ENCODE measurements around the gene DAPL1.

DAPL1 gene, protein sequence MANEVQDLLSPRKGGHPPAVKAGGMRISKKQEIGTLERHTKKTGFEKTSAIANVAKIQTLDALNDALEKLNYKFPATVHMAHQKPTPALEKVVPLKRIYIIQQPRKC

DNA sequence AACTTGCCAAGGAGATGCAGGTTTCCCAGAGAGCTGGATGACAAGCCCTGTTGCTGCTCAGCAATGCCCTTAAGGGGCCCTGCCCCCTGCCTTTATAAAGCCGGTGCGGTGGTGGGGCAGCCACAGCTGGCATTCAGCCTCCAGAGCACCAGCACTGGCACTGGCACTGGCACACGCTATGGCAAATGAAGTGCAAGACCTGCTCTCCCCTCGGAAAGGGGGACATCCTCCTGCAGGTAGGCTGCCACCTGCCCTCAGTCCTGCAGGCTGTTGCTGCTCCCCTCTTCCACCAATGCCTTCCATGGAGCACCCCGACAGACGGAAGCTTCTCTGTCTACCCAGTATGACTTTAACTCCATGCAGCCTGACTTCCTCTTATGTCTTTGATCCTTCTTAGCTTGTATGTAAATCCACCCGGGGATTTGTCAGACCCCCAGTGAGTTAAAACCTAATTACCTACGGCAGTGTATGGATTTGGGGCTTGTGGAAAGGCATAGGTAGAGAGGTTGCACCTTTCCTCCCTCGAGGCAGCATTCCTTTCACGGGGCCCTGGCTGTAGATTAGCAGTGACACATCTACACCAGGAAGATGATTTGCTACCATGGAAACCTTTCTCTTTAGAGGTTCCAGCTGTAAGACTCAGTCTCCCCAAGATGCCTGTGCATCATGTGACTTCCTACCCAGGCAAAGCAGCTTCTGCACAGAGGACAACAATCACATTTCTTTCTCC, at the start of gene DAPL1:
Gene DAPL1 (plus strand): TSS at position 123 of the 730 bp plus-strand sequence. CDS start 56 bp downstream, at position 179.
- no peak for DNase-seq

DNA sequence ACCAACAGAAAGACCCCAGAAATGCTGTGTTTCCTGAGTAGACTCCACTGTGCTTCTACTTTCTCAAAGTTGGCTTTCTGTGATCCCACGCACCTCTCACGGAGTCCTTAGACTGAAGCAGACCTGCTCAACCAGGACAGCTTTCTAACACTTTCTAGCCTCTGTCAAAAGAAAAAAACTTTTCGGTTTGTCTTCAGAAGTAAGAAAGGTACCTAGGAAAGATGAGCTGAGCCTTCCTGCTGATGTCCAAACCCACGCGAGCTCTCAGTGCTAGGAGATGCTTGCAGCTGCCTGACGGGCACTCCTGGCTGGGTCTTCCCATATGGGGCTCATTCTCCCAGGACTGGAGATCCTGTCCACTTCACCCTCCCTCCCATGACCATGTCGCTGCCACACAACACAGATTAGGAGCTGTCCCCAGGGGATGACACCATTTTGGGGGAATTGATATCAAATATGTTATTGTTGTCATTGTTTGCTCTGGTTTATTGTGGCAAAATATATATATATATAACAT, 49.2 kb upstream of the DAPL1 start:
- DNase-seq: no peak

DNA sequence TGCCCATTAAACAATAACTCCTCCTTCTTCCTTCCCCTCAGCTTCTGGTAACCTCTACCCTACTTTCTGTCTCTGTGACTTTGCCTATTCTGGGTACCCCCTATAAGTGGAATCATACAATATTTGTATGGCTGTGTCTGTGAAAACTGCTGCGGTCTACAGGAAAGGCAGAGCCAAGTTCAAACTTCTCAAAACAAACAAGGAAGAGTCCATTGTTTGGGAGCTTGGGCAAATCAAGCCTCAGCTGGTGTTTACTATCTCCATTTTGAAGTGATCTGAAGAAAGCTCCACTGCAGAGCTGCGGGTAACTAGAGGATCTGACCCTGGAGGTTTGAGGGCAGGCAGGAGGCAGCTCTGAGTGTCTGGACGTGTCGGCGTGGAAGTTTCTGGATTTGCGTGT, 48.6 kb upstream of the DAPL1 start:
- no peak for DNase-seq

DNA sequence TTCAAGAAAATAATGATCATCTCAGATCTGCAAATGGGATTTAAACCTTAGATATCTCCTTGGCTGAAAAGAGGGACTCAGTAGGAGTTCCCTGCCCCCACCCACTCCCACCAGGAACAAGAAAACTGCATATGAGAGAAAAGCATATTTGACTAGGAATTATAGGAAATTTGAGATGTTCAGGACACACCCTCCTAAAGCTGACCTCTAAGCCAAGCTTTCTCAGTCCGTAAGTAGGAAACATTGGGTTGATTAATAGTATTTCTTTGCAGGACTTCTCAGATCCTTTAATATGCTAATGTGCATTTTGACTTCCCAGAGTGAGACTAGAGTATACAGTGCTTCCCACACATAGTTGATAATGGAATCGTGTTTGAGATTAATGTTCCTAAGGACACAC, 47.8 kb upstream of the DAPL1 start:
- no peak for DNase-seq

DNA sequence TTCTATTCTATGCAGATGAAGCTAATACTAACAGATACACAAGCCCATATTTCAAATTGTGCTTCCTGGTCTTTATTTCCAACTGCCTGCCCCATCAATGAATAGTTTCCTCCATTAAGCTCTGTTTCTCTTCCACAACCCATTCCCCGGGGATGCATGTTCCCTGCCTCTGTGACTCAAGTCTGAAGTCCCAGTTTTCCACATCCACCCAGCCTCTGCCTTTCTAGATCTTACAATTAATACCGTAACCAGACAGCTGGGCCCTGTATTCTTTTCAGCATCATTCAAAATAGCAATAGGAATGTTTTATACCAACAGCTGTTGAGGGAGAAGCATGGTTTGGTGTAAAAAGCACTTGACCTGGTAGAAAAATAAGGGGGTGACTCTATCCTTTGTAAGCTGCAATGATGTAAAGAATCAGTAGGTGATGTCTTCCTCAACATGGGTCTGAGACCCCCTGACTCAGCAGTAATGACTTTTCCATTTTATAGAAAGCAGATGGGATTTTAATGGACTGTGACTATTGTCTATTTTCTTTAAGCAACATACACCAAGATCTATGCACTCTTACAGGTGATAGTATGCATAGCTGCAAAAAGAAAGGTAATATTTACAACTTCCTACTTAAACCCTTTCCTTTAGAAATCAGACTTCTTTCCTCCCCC, 46.1 kb upstream of the DAPL1 start:
- no peak for DNase-seq

DNA sequence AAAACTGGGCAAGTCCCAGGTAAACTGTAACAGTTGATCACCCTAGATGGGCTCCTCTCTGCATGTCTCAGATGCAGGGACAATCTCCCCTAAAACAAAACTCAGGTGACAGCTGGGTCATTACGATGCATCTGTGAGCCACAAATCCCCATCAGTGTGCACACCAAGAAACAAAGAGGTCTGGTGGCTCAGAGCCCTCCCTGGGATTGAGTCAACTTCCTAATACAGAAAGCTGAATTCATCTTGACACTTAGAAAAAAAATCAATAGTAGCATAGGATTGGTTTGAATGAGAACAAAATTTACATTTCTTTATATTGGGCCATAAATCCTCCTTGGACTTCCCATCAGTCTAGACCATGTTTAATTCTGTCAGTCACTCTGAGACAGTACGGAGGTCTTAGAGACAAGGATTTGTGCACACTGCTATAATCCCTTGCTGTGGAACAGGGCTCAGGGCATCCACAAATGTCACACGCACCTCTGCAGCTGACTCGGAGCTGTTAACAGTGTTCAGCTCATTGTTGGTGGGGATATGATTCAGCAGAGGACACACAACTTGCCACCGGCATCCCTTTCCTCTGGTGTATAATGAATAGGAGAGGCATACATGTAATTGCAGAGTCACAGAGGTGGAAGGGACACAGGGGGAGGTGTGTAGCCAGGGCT, 44.5 kb upstream of the DAPL1 start:
- no peak for DNase-seq

DNA sequence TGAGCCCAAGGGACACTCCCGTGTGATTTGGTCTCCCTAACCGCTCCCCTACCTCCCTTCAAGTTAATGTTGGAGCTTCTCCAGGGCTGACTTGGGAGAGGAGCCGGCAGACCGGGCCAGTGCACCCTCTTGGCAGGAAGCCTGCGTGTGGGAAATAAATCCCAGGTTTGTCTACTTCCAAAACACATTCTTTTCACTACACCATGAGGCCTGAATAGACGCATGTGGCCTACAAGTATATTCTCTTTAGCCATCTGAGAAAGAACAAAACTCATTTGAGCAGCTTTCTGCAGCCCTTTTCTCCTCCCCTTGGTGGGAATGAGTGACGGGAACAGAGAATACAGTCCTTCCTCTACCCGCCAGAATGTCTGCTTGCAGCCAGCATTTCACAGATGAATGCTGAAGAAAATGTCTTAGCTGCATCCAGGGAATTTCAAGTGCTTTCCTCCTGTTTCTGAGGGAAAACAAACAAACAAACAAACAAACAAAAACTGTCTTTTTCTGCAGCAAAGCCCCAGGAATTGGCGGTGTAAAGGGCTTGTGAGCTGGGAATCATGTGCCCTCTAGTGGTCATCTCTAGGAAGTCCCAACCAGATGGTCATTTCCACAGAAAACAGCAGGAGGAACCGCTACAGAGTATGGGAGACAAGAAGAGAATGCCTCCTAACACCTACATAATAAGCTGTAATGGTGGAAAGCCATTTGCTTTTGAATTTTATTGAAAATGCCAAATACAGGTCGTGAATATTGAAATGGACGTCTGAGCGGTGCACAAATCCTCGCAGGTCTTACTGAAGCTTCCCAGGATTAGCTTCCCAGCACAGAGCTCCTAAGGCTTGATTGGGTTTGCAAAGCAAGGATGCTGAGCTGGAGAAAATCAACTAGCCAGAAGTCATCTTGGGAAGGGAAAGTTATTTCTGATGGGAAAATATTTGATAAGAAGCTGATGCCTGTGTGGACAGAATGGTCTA, 41.2 kb upstream of the DAPL1 start:
- no peak for DNase-seq

DNA sequence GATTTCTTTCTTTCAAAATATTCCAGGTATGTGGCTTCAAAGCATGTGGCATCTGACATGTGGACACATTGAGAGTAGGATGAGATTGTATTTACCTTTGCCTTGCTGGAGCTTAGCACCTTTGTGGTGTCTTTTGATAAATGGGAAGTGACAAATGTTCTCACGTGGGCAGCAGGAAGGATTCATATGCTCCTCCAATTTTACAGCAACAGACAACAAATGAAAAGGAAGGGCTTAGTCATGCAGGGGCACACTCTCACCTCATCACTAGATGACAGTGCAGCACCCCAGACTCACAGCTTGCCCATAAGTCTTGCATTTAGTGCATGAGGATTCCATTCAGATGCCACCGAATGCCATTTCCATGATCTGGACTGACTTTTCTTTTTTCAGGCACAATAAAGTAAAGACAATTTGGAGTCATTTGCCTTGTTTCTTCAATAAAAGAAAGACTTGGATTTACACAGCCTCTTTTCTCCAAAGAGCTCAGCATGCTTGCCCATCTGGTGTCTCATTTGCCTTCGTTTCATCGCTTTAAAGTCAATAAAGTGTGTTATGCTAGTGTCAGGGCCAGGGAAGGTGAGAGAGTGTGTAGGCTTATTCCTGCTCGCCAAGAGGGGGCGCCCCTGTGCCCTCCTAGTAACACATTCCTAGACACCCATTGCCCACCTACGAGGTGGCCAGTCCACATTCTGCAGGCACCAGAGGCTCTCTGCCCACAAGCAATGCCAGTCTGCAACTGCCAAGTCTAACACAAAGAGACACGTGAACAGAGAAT, 39.6 kb upstream of the DAPL1 start:
- DNase-seq: no peak

DNA sequence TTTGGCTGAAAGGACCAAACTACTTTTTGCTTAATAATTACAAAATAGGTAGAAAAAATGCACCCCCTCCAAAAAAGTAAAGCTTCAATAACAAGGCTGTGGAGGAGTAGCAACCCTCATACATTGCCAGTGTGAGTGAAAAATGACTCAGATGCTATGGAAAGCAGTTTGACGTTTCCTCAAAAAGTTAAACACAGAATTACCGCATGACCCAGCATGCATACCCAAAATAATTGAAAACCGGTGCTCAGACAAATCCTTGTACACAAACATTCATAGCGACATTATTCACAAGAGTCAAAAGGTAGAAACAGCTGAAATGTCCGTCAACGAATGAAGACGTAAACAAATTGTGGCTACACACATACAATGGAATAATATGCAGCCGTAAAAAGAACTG, 38.8 kb upstream of the DAPL1 start:
- no peak for DNase-seq

DNA sequence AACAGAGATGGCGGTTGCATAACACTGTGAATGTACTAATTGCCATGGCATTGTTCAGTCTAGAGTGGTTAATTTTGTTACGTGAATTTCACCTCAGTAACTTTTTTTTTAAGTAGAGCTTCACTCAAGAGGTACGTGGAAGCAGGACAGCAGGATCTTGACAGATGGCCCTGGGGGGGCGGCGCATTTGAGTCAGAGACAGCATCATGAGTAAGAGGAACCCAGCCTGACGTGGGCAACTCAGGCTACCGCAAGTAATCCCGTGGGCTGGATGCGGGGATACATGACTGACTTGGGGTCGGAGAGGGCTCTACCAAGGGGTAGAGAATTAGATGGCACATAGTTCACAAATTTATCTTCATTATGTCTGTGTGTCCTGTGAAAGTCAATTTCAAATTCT, 38.1 kb upstream of the DAPL1 start:
- DNase-seq: no peak

DNA sequence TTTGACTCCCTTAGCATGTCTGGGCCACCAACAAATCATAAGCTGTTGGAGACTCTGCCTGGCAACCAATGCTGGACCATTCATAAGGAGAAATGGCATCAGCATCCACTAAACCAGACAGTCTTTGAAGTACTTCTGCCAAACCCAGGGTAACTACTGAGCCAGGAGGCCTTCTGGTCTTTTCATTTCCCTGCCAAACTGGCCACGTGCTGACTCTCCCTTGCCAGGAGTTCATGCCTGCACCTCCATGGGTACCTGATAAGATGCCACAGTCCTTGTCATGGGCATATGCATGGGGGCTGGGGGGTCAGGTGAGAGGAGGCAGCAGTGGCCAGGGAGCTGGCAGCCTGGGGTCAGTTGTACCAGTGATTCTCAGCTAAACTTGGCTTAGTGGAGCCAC, 34.2 kb upstream of the DAPL1 start:
- no peak for DNase-seq

DNA sequence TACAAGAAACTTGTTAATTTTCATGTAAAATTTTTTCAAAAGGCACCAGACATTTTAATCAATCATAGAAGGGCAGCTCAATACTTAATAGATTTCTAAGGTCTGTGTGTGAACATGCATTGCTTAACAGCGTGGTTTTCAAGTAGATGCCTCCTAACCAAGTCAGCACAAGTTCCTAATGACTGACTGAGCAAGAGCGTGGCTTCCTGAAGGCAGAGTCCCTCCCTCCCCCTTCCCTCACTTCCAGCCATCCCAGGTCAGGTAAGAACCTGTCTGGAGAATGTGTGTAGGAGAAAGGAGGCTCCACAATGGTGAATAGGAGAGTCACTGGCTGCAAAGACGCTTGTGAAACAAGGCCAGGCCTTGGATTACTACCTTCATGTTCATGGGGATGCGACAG, 33.5 kb upstream of the DAPL1 start:
- DNase-seq: no peak

DNA sequence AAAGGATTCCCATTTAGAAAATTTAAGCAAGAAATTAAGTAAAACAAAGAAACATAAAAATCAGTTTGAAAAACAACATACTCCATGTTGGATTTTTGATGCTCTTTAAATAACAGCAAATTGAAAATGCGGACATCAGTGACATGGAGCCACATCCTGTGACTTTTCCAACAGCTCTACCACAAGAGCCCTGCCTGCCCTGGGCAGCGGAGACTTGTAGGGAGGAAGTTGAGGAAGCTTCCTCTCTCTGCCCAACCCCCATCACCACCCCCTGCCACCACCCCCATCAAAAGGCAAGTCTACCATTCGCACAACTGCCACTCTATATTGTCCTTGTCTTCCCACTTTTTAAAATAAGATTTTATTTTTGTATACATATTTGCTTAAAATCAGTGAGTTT, 32.8 kb upstream of the DAPL1 start:
- DNase-seq: no peak

DNA sequence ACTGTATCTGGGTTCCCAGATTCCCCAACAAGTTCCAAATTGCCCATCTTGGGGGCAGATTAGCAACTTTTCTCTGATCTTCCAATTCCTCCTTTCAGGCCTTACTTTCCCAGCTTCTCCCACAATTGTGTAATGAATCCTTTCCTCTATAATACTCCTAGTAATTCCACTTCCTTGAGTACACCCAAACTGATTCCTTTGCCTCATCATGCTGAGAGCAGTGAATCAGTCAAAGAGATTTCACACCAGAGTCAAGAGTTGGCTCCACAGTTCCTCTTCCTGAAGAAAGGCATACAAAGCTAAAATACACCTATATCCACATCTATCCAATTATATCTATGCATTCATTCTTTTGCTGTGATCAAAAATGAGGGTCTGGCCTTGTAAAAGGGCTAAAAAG, 28.6 kb upstream of the DAPL1 start:
- no peak for DNase-seq

DNA sequence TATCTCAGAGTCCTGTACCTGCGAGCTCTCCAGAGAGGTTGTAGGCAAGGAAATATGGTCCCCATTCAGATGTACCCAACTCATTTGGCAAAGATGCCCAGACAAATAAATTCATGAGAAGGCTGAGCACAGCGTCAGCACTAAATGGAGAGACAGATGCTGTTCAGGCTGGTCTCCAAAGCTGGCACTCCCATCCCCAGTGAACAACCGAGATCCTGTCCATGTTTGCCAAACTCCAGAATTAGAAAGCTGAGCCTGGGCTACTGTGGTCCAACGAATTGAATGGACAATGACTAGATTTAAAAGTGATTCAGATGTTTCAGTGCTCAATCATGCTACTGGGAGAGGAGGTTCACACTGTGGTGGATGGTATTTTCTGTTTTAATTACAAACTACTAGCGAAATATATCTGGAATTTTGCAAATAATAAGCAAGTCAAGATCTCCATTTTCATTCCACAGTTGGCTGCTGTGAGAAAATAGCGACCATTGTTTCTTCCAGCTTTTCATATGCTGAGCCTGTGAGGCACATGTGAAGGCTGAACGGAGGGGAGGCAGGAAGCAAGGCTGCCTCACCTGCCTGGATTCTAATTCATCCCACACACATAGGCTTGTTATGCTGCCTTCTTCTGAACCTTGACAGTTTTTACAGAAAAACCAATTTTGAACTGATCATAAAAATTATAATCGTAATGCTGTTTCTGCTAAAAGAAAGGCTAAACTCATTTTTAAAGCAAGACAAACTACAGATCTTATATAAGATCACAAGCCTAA, 22.6 kb upstream of the DAPL1 start:
- no peak for DNase-seq

DNA sequence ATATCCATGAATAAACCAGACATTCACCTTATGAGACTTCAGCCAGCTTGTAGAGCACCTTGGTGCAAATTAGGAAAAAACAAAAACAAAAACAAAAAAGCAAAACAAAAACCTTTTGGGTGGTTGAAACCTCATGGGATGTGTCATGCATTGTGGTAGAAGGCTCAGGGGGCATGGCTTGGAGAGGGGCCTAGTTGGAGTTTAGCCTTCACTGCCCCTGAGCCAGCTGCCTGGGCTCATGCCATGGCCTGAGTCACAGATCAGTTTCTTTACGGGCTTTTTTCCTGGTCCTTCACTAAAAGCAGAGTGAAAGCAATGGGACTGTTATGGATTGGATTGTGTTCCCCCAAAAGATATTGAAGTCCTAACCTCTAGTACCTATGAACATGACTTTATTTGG, 22.0 kb upstream of the DAPL1 start:
- DNase-seq: no peak

DNA sequence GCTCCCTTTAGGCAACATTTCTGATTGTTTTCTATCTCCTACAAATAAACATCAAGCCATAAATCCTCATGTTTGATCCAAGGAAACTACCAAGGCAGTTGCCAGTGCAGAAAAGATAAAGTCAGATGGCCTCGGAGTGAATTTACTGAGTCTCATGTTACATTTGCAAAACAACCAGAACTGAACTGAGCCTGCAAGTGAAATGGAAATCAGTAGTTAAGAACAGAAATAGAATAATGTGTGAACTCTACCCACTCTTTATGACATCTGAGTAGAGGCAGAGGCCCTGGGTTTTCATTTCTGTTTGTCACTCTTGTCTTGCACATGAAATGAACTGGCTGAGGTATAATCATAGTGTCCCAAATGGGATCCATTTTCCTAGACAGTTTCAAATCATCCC, 20.4 kb upstream of the DAPL1 start:
- no peak for DNase-seq

DNA sequence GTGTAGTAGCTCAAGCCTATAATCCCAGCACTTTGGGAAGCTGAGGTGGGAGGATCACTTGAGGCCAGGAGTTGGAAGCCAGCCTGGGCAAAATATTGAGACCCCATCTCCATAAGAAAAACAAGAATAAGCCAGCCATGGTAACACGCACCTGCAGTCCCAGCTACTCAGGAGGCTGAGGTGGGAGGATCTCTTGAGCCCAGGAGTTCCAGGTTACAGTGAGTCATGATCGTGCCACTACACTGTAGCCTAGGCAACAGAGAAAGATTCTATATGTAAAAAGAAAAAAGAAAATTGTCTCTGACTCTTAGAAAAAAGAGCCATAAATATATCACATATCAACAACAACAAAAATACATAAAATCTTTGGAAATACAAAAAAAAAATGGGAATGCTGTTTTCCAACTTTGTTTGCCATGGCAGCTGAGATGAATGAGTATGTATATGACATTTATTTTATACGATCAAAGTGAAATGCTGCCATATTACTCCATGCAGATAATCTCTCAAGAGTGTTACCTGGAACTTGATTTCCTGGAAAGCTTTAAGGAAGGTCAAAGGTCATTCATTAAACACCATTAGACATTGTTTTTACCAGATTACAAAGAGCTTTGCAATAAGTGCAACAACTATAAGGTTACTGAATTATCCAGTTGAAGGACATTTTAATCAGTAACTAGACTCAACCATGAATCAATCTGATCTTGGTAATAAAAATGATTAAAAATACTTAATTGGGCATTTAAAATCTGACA, 19.7 kb upstream of the DAPL1 start:
- DNase-seq: no peak

DNA sequence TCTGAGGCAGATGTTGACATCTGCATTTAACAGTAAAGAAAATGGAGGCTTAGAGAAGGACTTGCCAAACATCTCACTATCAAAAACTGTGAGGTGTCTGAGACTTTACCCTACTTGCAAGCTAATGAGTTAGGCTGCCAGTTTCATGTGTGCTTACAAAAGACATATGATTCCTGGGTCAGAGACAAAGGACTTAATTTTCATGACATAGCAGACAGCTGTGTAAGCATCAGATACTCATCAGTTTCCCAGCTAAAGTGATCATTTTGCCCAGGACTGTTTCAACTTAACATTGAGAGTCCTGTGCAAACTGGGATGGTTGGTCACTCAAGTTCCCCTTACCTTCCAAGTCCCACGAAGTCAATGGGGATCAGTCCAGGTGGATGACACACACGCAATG, 18.9 kb upstream of the DAPL1 start:
- DNase-seq: no peak

DNA sequence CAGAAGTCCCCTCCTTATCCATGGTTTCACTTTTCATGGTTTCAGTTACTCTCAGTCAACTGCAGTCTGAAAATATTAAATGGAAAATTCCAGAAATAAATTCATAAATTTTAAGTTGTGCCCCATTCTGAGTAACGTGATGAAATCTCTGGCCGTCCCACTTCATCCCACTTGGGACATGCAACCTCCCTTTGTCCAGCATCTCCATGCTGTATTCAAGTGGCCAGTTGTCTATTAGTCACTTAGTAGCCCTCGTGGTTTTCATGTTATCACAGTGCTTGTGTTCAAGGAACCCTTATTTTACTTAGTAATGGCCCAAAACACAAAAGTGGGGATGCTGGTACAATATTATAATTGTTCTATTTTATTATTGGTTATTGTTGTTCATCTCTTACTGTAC, 18.0 kb upstream of the DAPL1 start:
- DNase-seq: no peak
